ENCODE measurements around the gene ICE2.

Gene ICE2

DNA sequence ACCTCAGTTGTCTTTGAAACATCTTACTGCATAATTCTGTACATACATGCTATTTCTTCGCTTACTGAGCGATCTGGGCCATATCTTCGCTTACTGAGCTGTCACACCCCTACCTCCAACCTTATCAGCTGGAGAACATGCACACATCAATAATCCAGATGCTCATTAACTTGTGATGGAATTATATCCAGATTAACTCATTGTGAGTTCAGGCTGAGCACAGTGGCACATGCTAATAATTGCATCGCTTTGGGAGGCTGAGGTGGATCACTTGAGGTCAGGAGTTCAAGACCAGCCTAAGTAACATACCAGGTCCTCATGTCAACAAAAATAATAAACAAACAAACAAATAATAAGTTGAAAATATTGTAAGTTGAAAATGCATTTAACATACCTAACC lies 61.8 kb downstream of the ICE2 start:
- Histone ChIP-seq H2AFZ (ENCODE audit: low read length) (no peak overlapping the region), H3K9me3 (replicated peaks; ENCODE audit: insufficient read depth, low read length) (no peaks in the 10 kb centered on the region), H3K4me1 (ENCODE audit: low read length) (no peaks in the 10 kb centered on the region), H3K4me2 (ENCODE audit: low read depth, low read length) (no peak overlapping the region), H3K79me2 (ENCODE audit: low read length) (no peaks in the 10 kb centered on the region), H3K36me3 (replicated peaks; ENCODE audit: insufficient read depth, low read length) (no peaks in the 10 kb centered on the region), H3K4me3 (ENCODE audit: low read length) (no peak overlapping the region), H3K27me3 (replicated peaks; ENCODE audit: insufficient read depth, low read length) (no peaks in the 10 kb centered on the region), H4K20me1 (ENCODE audit: insufficient read depth, low read length) (no peaks in the 10 kb centered on the region), H3F3A (ENCODE audit: insufficient read depth, low read length) (no peaks in the 10 kb centered on the region), H3K27ac (ENCODE audit: low read length) (no peak overlapping the region), H3K9ac (ENCODE audit: low read length) (no peak overlapping the region), H3K9me2 (replicated peaks; ENCODE audit: insufficient read depth, low read length) (no peaks in the 10 kb centered on the region)
- DNase-seq, result no peak
- no peak for TF ChIP-seq EZH2phosphoT487 (IDR thresholded peaks at IDR 0.05; ENCODE audit: low read length)
- TF ChIP-seq EZH2 (optimal IDR thresholded peaks at IDR 0.05; ENCODE audit: low read depth, low read length), result no peak
- TF ChIP-seq, protein P1, sequence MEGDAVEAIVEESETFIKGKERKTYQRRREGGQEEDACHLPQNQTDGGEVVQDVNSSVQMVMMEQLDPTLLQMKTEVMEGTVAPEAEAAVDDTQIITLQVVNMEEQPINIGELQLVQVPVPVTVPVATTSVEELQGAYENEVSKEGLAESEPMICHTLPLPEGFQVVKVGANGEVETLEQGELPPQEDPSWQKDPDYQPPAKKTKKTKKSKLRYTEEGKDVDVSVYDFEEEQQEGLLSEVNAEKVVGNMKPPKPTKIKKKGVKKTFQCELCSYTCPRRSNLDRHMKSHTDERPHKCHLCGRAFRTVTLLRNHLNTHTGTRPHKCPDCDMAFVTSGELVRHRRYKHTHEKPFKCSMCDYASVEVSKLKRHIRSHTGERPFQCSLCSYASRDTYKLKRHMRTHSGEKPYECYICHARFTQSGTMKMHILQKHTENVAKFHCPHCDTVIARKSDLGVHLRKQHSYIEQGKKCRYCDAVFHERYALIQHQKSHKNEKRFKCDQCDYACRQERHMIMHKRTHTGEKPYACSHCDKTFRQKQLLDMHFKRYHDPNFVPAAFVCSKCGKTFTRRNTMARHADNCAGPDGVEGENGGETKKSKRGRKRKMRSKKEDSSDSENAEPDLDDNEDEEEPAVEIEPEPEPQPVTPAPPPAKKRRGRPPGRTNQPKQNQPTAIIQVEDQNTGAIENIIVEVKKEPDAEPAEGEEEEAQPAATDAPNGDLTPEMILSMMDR (IDR thresholded peaks at IDR 0.05; ENCODE audit: low read length), result no peak

DNA sequence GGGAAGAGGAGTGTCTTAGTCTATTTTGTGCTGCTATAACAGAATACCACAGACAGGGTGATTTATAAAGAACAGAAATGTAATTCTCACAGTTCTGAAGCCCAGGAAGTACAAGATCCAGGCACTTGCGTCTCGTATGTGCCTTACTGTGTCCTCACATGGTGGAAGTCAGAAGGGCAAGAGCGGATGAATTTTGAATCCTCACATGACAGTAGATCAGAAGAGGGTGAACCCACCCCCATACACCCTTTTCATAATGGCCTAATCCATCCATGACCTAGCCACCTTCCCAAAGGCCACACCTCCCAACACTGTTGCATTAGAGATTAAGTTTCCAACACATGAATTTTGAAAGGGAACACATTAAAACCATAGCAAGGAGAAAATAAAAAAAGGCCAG lies 62.5 kb downstream of the ICE2 start:
- TF ChIP-seq EZH2 (optimal IDR thresholded peaks at IDR 0.05; ENCODE audit: low read depth, low read length) (no peak), EZH2phosphoT487 (IDR thresholded peaks at IDR 0.05; ENCODE audit: low read length) (no peak)
- TF ChIP-seq, protein P1 (IDR thresholded peaks at IDR 0.05; ENCODE audit: low read length), result no peak

DNA sequence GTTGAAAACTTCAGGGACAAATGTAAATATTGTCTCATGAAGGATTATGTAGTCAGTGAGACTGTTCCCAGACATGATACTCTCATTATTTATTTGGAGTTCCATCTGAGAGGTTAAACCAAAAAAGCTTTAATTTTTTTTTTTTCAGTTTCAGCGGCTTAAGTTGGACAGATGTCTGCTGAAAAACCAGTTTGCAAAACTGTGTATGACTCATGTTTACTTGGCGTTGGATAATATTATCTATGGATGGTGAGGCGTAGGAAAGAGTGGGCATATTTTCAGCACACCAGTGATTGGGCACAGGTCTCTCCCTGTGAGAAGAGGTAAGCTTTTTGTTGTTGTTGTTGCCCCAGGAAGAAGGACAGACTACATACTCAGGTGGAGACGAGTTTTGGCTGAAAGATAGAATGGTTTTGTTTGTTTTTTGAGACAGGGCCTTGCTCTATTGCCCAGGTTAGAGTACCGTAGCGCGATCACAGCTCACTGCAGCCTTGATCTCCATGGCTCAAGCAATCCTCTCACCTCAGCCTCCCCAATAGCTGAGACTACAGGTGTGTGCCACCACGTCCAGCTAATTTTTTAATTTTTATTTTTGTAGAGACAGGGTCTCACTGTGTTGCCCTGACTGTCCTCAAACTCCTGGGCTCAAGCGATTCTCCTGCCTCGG lies 64.8 kb downstream of the ICE2 start:
- TF ChIP-seq, protein P1 (IDR thresholded peaks at IDR 0.05; ENCODE audit: low read length), result no peak
- no peak for TF ChIP-seq EZH2phosphoT487 (IDR thresholded peaks at IDR 0.05; ENCODE audit: low read length)
- TF ChIP-seq EZH2 (optimal IDR thresholded peaks at IDR 0.05; ENCODE audit: low read depth, low read length), result no peak
- Histone ChIP-seq H3K79me2 (ENCODE audit: low read length) (no peaks in the 10 kb centered on the region), H3F3A (ENCODE audit: insufficient read depth, low read length) (no peaks in the 10 kb centered on the region), H3K4me2 (ENCODE audit: low read depth, low read length) (no peak overlapping the region), H3K4me3 (ENCODE audit: low read length) (no peak overlapping the region), H4K20me1 (ENCODE audit: insufficient read depth, low read length) (no peaks in the 10 kb centered on the region), H3K9ac (ENCODE audit: low read length) (no peak overlapping the region), H3K9me2 (replicated peaks; ENCODE audit: insufficient read depth, low read length) (no peaks in the 10 kb centered on the region), H3K36me3 (replicated peaks; ENCODE audit: insufficient read depth, low read length) (no peaks in the 10 kb centered on the region), H3K27me3 (replicated peaks; ENCODE audit: insufficient read depth, low read length) (no peaks in the 10 kb centered on the region), H3K27ac (ENCODE audit: low read length) (no peak overlapping the region), H3K4me1 (ENCODE audit: low read length) (peaks cover 1% of the 10 kb centered on the region), H2AFZ (ENCODE audit: low read length) (no peak overlapping the region), H3K9me3 (replicated peaks; ENCODE audit: insufficient read depth, low read length) (no peaks in the 10 kb centered on the region)
- DNase-seq, result no peak

More for the DNA sequence above, 62.5 kb downstream of the ICE2 start:
- Histone ChIP-seq H3K4me1 (ENCODE audit: low read length) (no peaks in the 10 kb centered on the region), H3K9ac (ENCODE audit: low read length) (no peak overlapping the region), H2AFZ (ENCODE audit: low read length) (no peak overlapping the region), H3K79me2 (ENCODE audit: low read length) (no peaks in the 10 kb centered on the region), H3K9me2 (replicated peaks; ENCODE audit: insufficient read depth, low read length) (no peaks in the 10 kb centered on the region), H3K4me2 (ENCODE audit: low read depth, low read length) (no peak overlapping the region), H3F3A (ENCODE audit: insufficient read depth, low read length) (no peaks in the 10 kb centered on the region), H3K4me3 (ENCODE audit: low read length) (no peak overlapping the region), H3K27me3 (replicated peaks; ENCODE audit: insufficient read depth, low read length) (no peaks in the 10 kb centered on the region), H3K27ac (ENCODE audit: low read length) (no peak overlapping the region), H3K9me3 (replicated peaks; ENCODE audit: insufficient read depth, low read length) (no peaks in the 10 kb centered on the region), H3K36me3 (replicated peaks; ENCODE audit: insufficient read depth, low read length) (no peaks in the 10 kb centered on the region), H4K20me1 (ENCODE audit: insufficient read depth, low read length) (no peaks in the 10 kb centered on the region)
- DNase-seq, result no peak
